Ramos (cell line): ENCODE results near the gene TNRC6C.

Source experiments
- in situ Hi-C: fragments of 300-500 bp; cut with MboI; formaldehyde crosslinking; loops from one replicate; pipeline ENCODE4 v1.14.3; 2022; ENCODE audit warnings: low sequenced_read_pairs; ENCODE audit not compliant: unreplicated experiment

The TNRC6C gene, protein sequence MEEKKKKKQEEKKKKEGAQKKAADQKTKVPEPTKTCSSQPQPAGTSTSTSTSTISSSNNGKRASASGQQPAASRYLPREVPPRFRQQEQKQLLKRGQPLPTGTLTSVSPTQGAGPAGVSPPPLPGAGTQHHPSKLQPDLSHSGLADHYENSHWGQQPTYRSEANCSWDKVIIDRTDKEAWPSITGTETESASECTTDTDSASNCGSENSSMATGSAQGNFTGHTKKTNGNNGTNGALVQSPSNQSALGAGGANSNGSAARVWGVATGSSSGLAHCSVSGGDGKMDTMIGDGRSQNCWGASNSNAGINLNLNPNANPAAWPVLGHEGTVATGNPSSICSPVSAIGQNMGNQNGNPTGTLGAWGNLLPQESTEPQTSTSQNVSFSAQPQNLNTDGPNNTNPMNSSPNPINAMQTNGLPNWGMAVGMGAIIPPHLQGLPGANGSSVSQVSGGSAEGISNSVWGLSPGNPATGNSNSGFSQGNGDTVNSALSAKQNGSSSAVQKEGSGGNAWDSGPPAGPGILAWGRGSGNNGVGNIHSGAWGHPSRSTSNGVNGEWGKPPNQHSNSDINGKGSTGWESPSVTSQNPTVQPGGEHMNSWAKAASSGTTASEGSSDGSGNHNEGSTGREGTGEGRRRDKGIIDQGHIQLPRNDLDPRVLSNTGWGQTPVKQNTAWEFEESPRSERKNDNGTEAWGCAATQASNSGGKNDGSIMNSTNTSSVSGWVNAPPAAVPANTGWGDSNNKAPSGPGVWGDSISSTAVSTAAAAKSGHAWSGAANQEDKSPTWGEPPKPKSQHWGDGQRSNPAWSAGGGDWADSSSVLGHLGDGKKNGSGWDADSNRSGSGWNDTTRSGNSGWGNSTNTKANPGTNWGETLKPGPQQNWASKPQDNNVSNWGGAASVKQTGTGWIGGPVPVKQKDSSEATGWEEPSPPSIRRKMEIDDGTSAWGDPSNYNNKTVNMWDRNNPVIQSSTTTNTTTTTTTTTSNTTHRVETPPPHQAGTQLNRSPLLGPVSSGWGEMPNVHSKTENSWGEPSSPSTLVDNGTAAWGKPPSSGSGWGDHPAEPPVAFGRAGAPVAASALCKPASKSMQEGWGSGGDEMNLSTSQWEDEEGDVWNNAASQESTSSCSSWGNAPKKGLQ (N-terminal part only)

DNA sequence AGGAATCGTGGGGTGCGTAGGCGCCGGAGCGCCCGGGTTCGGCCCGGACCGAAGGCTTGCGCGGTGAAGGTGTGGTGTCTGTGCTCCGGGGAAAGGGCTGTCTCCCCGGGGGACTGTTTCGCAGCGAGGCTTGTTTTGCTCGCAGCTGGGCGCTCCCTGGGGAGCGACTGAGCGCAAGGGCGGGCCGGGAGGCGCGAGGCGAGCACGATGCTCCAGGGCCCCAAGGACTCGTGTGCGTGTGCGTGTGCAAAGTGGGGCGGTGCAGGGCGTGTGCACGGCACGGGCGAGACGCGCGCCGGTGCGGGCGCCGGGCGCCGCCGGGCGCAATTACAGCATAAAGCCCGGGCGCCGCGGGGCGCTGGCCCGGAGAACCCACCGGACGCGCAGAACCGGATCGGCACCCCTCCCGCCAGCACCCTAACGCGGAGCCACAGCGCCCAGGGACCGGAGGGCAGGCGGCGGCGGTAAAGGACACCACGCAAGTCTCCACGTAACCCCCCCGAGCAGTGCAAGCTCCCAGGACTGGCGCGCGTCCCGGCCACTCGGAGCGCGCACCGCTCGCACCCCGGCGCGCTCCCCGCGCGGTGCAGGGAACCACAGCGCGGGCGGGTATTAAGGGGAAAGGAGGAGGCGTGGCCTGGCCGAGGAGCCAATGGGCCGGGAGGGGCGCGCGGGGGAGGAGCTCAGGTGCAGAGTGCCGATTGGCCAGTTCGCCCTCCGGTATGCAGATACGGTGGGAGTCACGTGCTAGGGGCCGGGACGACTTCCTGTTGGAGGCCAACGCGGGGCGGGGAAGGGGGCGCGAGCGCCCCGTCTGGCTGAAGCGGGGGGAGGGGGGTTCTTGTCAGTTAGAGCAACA is at the start of gene TNRC6C:
TSS of gene TNRC6C (plus strand) at position 847 of the 859 bp plus-strand sequence. CDS start 45,504 bp downstream, outside the sequence.
- in situ Hi-C loops: no loop called here

GRCh38 chr17:77909236-77909635 is 49.3 kb upstream of the TNRC6C start:
- in situ Hi-C loops: no loop called here

DNA sequence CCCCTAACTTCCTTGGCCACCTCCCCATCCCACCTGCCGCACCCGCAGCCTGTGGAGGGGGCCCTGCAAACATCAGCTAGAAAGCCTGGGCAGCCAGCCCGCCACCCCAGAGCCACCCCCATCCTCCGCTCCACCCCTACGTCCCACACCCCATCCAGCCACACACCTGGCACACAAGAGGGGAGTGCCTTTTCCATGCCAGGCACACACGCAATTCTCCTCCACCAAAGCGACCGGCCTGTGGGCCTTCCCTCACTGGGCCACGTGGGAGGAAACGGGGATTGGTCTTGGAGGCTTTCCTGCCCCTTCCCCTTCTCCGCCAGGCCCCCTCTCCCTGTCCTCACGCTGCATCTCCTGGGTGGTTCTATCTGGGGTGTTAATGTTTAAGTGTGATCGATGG is 48.7 kb upstream of the TNRC6C start:
- in situ Hi-C loops: no loop called here

GRCh38 chr17:77914385-77915254 is 43.9 kb upstream of the TNRC6C start:
- in situ Hi-C loops: no loop called here

DNA sequence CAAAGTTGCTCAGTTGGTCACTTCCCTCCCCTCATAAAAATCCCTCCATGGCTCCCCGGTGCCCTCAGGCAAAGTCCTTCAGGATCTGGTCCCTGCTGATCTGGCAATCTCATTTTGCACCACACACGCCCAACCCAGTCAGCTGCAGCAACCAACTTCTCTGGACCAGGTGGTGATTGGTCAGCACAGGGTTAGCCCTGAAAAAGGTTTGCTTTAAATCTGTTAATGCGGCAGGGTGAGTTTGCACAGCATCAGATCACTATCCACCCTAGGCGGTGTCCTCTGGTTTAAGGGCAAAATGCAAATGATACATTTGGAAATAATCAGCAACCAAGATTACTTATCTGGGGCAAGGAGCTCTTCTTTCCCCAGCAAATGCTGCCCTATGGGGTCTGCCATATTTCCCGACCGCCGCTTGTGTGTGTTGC is 42.9 kb upstream of the TNRC6C start:
- in situ Hi-C loops: no loop called here

DNA sequence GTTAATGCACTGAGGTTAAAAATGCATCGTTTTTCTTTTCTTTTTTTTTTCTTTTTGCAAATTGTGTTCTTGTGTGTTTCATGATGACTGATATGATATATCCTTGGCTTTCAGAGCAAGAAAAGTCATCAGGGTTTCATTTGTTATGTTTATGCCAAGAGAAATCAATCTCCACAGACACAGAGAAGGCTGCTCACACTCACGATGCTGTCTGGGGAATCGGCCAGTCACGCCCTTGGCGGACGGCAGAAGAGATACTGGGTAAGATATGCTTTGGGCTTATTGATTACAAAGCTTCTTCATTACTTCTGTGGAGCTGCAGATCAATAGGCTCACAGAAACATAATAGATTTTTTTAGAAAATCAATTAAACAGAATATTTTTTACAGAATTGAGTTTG is 42.2 kb upstream of the TNRC6C start:
- in situ Hi-C loops: no loop called here

- in situ Hi-C loops: no loop called here
Observed at GRCh38 chr17:77916703-77917481, 41.6 kb upstream of the TNRC6C start.

GRCh38 chr17:77919276-77919675 is 39.2 kb upstream of the TNRC6C start:
- in situ Hi-C loops: no loop called here

DNA sequence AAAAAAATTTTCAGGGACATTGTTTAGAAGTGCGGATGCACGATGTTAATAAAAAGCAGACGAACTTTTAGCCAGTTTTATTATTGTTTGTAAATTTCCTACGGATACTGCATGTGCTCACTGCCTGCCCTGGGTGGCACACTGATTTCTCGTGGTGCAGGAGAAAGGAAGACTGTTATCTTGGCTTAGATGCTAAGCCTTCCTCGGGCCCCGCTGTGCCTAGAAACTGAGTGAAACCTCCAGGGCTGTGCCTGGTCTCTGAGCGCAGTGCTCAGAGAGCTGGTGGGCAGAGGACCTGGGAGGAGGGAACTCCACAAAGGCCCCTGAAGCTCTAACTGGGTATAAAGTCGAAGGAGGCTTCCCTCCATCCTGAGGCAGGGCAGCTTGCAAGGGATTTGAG is 35.4 kb upstream of the TNRC6C start:
- in situ Hi-C loops: no loop called here

- in situ Hi-C loops: no loop called here
Observed at GRCh38 chr17:77923776-77924513, 34.6 kb upstream of the TNRC6C start.

DNA sequence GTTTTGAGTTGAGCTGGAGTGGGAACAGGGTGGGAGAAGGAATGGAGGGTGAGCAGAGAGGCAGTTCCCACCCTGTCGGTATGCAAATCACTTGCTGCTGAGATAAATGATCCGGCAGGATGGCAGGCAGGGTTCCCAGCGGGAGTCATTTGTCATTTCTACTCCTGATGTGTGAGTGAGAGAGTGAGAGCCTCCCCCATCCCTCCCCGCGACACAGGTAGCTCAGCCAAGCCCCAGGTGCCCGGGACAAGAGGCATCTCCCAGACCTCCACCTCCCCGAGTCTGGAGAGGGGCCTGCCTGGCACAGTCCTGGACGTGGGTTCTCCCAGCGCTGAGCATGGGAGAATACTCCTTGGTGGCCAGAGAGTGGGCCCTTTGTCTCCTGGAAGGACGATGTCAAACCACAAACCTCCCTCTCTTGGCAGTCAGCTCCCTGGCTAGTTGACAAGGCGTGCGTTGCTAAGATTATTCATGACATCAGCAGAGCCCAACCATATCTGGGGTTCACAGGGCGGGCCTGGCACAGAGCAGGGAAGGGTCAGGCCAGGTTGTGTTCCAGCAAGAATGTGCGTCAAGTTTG is 33.7 kb upstream of the TNRC6C start:
- in situ Hi-C loops: no loop called here

- in situ Hi-C loops: no loop called here
Observed at GRCh38 chr17:77925831-77926543, 32.5 kb upstream of the TNRC6C start.

GRCh38 chr17:77926981-77927380 is 31.5 kb upstream of the TNRC6C start:
- in situ Hi-C loops: no loop called here

DNA sequence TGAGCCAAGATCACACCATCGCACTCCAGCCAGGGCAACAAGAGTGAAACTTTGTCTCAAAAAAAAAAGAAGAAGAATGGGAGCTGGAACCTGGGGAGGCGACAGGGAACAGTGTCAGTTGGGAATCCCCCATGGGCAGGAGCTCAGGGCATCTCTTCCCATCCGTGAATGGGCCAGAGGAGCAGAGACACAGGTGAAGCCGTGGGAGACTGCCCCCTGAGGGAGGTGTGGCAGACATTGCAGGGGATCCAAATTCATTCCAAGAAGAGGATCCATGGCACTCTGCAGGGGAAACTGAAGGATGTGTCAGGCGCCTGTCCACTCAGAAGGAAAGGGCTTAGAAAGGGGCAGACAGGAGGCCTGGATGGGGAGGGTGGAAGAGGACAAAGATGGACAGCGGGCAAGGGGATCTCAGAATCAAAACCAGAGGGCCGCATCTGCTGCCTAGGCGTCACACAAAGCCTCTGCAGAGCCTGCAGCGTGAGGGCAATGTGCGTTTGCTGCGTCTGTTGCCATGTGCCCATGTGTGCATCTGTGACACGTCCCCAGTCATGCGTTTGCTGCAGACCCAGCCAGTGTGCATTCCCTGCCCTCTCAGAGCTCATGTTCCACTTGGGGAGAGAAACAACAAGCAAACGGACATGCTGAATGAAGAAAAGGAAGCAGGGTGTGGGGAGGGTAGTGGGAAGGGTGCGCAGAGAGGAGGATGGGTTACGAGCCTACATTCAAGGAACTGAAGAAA is 30.6 kb upstream of the TNRC6C start:
- in situ Hi-C loops: no loop called here

DNA sequence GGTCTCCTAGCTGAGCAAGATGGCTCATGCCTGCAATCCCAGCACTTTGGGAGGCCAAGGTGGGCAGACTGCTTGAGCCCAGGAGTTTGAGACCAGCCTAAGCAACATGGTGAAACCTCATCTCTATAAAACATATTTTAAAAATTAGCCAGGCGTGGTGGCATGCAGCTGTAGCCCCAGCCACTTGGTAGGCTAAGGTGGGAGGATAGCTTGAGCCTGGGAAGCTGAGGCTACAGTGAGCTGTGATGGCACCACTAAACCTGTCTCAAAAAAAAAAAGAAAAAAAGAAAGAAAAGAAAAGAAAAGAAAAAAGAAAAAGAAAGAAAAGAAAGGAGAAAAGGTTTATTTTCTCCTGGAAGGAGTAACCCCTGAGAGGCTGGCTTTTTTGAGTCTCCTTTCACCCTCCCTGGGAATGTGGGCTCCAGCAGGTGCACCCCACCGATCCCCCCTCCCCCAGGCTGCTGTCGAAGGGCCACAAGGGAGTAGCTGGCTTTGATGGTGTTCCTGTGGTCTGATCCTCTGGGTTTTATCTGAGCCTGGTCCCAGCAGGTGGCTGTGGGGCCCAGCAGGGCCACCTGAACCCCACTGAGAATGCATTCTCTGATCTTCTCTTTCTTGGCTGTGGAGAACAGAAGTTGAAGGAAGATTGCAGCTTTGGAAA is 29.9 kb upstream of the TNRC6C start:
- in situ Hi-C loops: no loop called here
